ENCODE data around the gene RHOB. TPM values are rescaled to one million over a fixed set of nuclear protein-coding genes. Genes with fewer than 3 reads are reported as not detected.

Gene RHOB
- total RNA-seq, 2 experiments from 2014 or later, result 14.2 to 15.4 TPM

DNA sequence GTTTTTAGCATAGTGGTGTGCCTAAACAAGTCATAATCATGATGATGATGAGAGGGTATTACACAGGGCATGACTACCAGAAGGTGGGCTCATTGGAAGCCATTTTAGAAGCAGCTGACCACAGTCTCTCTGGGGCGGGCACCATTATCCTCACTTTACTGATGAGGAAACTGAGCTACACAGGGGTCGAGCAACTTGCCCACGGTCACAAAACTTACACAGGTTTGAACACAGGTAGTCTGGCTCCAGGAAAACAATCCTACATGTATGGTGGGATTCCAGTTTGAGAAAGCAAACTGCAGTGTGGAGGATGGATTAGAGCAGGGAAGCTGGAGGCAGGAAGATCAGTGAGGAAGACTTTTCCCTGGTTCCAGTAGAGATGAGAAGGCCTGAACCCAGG lies 6.2 kb downstream of the RHOB start:
- intact Hi-C loops (cut with micrococcal nuclease), result no loop called here
- H3K4me3 Mint-ChIP-seq, result no peak overlapping the region
- H3K36me3 Mint-ChIP-seq (ENCODE audit: low read depth), result peaks cover 3% of the 10 kb centered on the region
- POLR2A ChIA-PET, result no interaction called here
- CTCF ChIA-PET, result interaction anchor here (0.9 to 10.2 kb wide), 5 partner anchors 9 to 198 kb away, joined by 3 to 117 read pairs (median 4); partner anchors contain the start of gene HS1BP3
- H3K4me1 Mint-ChIP-seq (ENCODE audit: low read depth), result peaks cover 17% of the 10 kb centered on the region
- H3K27ac Mint-ChIP-seq, result no peak overlapping the region
- ATAC-seq (no peak), DNase-seq (no peak)
- no peak for TF ChIP-seq CTCF (IDR thresholded peaks at IDR 0.05)
- H3K27me3 Mint-ChIP-seq, result peaks cover 22% of the 10 kb centered on the region
- H3K9me3 Mint-ChIP-seq, result no peaks in the 10 kb centered on the region

DNA sequence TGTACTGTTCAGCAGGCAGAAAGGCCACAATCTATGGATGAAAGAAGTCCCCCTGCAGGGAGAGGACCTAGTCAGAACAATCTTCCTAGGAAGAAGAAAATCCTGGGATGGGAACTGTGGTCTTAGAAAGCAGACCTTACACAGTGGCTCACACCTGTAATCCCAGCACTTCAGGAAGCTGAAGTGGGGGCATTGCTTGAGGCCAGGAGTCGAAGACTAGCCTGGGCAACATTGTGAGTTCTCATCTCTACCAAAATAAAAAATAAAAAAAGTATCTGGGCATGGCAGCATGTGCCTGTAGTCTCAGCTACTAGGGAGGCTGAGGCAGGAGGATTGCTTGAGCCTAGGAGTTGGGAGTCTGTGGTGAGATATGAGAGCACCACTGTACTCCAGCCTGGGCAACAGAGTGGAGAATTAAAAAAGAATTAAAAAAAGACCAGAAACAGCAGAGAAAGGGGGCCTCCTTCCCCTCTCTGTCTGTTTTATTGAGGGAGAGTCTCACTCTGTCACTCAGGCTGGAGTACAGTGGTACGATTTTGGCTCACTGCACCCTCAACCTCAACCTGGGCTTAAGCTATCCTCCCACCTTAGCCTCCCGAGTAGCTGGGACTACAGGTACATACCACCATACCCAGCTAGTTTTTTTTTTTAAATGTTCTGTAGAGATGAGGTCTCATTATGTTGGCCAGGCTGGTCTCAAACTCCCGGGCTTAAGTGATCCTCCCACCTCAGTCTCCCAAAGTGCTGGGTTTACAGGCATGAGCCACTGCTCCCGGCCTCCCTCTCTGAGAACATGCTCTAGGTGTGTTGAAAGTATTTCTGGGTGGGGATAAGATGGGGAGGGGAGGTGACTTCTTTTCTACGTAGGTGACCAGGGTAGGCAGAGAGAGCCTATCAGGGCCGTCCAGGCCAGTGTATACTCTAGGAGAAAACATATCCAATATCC lies 7.4 kb downstream of the RHOB start:
- Mint-ChIP-seq H3K4me1 (ENCODE audit: low read depth) (peaks cover 14% of the 10 kb centered on the region), H3K27me3 (peaks cover 24% of the 10 kb centered on the region), H3K27ac (no peak overlapping the region), H3K36me3 (ENCODE audit: low read depth) (no peaks in the 10 kb centered on the region), H3K9me3 (no peaks in the 10 kb centered on the region), H3K4me3 (no peak overlapping the region)
- POLR2A ChIA-PET, result no interaction called here
- TF ChIP-seq CTCF (IDR thresholded peaks at IDR 0.05), result no peak
- no peak for ATAC-seq
- DNase-seq, result no peak
- CTCF ChIA-PET, result interaction anchor here (1.5 to 2.1 kb wide), 2 partner anchors 181 to 188 kb away, joined by 4 to 9 read pairs; no protein-coding TSS in a partner anchor
- intact Hi-C loops (cut with micrococcal nuclease), result no loop called here

DNA sequence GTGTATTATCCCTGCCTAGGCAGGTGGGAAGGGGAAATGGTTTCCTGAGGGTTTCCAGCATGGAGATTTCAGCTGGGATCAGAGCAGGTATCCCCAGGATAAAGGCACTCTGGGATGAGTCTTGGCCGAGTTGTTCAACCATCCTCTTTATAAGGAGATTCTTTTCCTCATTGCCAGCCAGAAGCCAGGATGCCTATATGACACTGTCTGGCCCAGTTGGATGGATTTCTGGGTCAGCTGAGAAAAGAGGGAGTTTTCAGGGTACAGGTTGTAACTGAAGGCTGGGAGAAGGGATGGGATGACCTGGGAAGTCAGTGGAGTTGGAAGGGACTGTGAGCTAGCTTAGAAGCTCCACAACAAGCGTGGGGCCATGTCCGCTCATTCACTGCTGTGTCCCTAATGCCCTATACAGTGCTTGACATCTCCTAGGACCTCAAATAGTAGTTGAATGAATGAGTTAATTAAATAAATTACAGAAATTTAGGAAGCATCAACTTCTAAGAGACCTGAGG lies 8.3 kb downstream of the RHOB start:
- H3K27ac Mint-ChIP-seq, result no peak overlapping the region
- ATAC-seq, result no peak

DNA sequence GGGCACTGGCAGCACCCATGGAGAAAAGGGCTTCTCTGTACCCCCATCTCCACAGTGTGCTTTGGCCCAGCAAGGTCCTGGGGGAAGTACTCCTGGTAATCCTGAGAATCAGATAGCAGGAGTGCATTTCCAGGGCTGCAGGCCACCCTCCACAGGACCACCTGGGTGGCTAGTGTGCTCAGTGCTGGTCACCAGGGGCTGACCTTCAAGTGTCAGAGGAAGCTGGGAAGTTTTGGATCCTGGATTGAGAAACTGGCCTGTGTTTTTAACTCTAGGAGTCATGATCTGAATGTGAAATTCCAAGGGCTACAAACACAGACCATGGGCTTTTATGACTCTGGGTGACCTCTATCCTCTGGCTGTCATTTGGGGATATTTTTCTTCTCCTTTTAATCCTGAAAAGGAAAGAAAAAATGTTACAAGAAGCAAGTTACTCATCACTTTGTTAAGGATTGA lies 9.3 kb downstream of the RHOB start:
- Mint-ChIP-seq H3K4me3 (no peak overlapping the region), H3K27me3 (peaks cover 36% of the 10 kb centered on the region), H3K36me3 (ENCODE audit: low read depth) (no peaks in the 10 kb centered on the region), H3K4me1 (ENCODE audit: low read depth) (peaks cover 14% of the 10 kb centered on the region), H3K9me3 (no peaks in the 10 kb centered on the region), H3K27ac (no peak overlapping the region)
- intact Hi-C loops (cut with micrococcal nuclease), result no loop called here
- no peak for ATAC-seq
- CTCF ChIA-PET, result interaction anchor here (1.0 to 2.1 kb wide), 5 partner anchors 10 to 205 kb away, joined by 3 to 9 read pairs (median 4); partner anchors contain the start of genes HS1BP3 and RHOB
- DNase-seq, result no peak
- POLR2A ChIA-PET, result interaction anchor here (2.2 kb wide), 1 partner anchor 9 kb away, joined by 12 read pairs; the partner anchor contains the start of gene RHOB
- no peak for TF ChIP-seq CTCF (IDR thresholded peaks at IDR 0.05)

More for the DNA sequence above, 8.3 kb downstream of the RHOB start:
- Mint-ChIP-seq H3K36me3 (ENCODE audit: low read depth) (no peaks in the 10 kb centered on the region), H3K4me1 (ENCODE audit: low read depth) (peaks cover 14% of the 10 kb centered on the region), H3K4me3 (no peak overlapping the region), H3K9me3 (no peaks in the 10 kb centered on the region), H3K27me3 (peaks cover 27% of the 10 kb centered on the region)
- ChIA-PET CTCF (interaction anchor here (1.5 to 2.1 kb wide), 3 partner anchors 9 to 188 kb away, joined by 4 to 9 read pairs (median 5); partner anchors contain the start of gene RHOB), POLR2A (no interaction called here)
- intact Hi-C loops (cut with micrococcal nuclease), result no loop called here
- no peak for DNase-seq
- TF ChIP-seq CTCF (IDR thresholded peaks at IDR 0.05), result no peak

Data from activated CD8-positive, alpha-beta T cell treated with anti-CD3 and anti-CD28 coated beads for 36 hours (primary cell).